Esophagus (tissue), 2 donors: ENCODE results near the gene PTPRM. TPM values are rescaled to one million over a fixed set of nuclear protein-coding genes. Genes with fewer than 3 reads are reported as not detected.

Source experiments
- H3K27ac ChIP-seq, 2 donors: one replicate each; pipeline ENCODE4 v1.5.1; 2013; ENCODE audit warnings: low read depth in 2 of 2, mild to moderate bottlenecking in 2 of 2, inconsistent platforms in 1 of 2, low read length in 1 of 2, moderate library complexity in 1 of 2
- H3K27me3 ChIP-seq, 2 donors: one replicate each; pipeline ENCODE4 v1.6.1; 2013; ENCODE audit warnings: low read length in 2 of 2, control low read depth in 1 of 2, mild to moderate bottlenecking in 1 of 2; ENCODE audit not compliant: insufficient read depth in 2 of 2, control insufficient read depth in 1 of 2
- H3K36me3 ChIP-seq, 2 donors: one replicate each; pipeline ENCODE4 v1.6.1; 2013; ENCODE audit warnings: low read length in 1 of 2; ENCODE audit not compliant: control insufficient read depth in 2 of 2, insufficient read depth in 2 of 2
- H3K4me1 ChIP-seq, 2 donors: one replicate each; pipeline ENCODE4 v1.6.1; 2013; ENCODE audit warnings: low read length in 1 of 2; ENCODE audit not compliant: control insufficient read depth in 2 of 2, insufficient read depth in 2 of 2
- H3K4me3 ChIP-seq, 2 donors: one replicate each; pipeline ENCODE4 v1.5.1; 2013; ENCODE audit warnings: low read length in 2 of 2, mild to moderate bottlenecking in 2 of 2, low read depth in 1 of 2, moderate library complexity in 1 of 2
- H3K9me3 ChIP-seq, 2 donors: one replicate each; pipeline ENCODE4 v1.6.1; 2013; ENCODE audit warnings: mild to moderate bottlenecking in 2 of 2, low read depth in 1 of 2, low read length in 1 of 2, moderate library complexity in 1 of 2; ENCODE audit not compliant: control insufficient read depth in 2 of 2, insufficient read depth in 1 of 2
- WGBS, 2 donors: extraction: QIAGEN DNeasy Blood & Tissue Kit; methylation state at CpG; one replicate each; pipeline ENCODE4 v1.1.7; 2013; 5-methylcytosine and 5-hydroxymethylcytosine counted together
- polyA plus RNA-seq, 2 donors: library from polyadenylated mRNA; stranded (reverse); fragments of 200-250 nt; gene quantifications; one replicate each; pipeline ENCODE4 v1.2.3, GENCODE V29; 2013
- donor health status: healthy with polysubstance abuse.
- donor health status: Bipolar disorder and iron deficiency.

The PTPRM gene
- polyA plus RNA-seq, 2 donors, result 6.3 to 10.4 TPM

- WGBS, 2 donors, result 56 to 73% methylated on average over 12 of the region's 12 CpGs
- Histone ChIP-seq H3K4me1 (no peaks in the 10 kb centered on the region), H3K4me3 (no peak overlapping the region), H3K27ac (no peak overlapping the region), H3K27me3 (no peaks in the 10 kb centered on the region), H3K36me3 (peaks cover 0 to 8% of the 10 kb centered on the region in 2 donors), H3K9me3 (no peaks in the 10 kb centered on the region)
Measured at GRCh38 chr18:8397034-8397433, 829.9 kb downstream of the PTPRM start.

DNA sequence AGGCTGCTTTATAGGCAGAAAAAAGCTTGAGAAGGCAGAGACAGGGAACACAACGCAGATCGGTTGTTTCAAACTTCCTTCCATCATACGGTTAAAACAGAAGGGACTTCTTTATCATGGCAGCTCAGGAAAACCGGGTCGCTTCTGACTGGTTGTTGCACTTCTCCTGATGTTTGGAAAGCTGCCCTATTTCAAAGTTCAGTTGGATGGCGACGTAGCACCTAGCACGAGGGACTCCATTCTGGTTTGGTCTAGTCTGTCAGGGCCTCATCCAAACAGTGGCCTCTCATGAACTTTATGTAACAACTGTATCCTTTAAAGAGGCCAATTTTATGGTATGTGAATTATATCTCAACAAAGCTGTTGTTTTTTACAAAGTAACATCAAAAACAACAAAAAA, 832.0 kb downstream of the PTPRM start:
- peaks cover 0 to 6% of the 10 kb centered on the region in 2 donors for H3K36me3 ChIP-seq
- no peak overlapping the region for H3K4me3 ChIP-seq
- no peaks in the 10 kb centered on the region for H3K27me3 ChIP-seq
- 78 to 89% methylated on average over 8 of the region's 8 CpGs for WGBS, 2 donors
- no peaks in the 10 kb centered on the region for H3K4me1 ChIP-seq
- no peaks in the 10 kb centered on the region for H3K9me3 ChIP-seq
- no peak overlapping the region for H3K27ac ChIP-seq

DNA sequence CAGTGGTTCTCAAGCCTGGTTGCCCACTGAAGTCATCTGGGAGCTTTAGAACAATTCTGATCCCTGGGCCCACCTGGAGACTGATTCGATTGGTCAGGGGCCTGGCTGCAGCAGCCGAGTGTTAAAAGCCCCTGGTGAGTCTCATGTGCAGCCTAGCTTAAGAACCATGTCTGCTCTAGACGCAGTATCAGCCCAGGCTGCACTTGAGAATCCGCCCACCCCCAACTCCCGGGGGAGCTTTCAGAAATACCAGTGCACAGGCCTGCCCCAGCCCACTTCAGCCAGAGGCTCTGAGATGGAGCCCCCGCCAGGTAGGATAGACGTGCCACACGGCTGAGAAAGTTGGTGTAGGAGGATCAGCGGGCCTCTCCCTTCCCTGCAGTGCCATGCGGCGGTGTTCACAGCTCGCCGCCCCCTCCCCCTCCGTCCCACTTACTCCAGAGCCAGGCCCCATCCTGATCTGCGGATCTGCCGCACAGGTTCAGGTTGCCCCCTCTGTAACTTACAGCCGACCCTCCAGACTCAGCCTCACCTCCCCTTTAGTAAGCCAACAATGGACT, 833.2 kb downstream of the PTPRM start:
- Histone ChIP-seq H3K27ac (no peak overlapping the region), H3K36me3 (peaks cover 0 to 3% of the 10 kb centered on the region in 2 donors), H3K4me3 (no peak overlapping the region), H3K4me1 (no peaks in the 10 kb centered on the region), H3K27me3 (no peaks in the 10 kb centered on the region), H3K9me3 (no peaks in the 10 kb centered on the region)
- WGBS, 2 donors, result 91% methylated on average over 17 of the region's 17 CpGs

DNA sequence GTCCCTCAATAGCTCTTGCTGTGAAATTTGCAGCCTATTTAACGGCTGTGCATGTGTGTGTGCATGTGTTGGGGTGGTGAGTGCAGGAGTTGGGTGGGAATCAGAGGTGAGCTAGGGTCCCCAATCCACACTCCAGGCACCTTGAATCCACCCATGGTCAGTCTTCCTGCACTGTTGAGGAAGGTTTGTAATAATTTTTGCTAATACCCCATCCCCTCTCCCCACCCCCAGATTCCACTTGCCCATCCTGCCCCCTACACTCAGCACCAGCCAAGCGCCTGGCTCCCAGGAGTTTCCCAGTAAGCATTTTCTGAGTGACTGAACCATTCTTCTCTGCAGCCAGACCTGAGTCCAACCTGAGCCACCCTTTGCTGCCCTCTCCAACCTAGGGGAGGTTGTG, 833.7 kb downstream of the PTPRM start:
- Histone ChIP-seq H3K27ac (no peak overlapping the region), H3K4me3 (no peak overlapping the region), H3K4me1 (no peaks in the 10 kb centered on the region), H3K27me3 (no peaks in the 10 kb centered on the region), H3K36me3 (peaks cover 0 to 3% of the 10 kb centered on the region in 2 donors), H3K9me3 (no peaks in the 10 kb centered on the region)
- 67 to 68% methylated on average over 2 of the region's 2 CpGs for WGBS, 2 donors

GRCh38 chr18:8401606-8402005, 834.5 kb downstream of the PTPRM start:
- Histone ChIP-seq H3K4me3 (no peak overlapping the region), H3K27me3 (no peaks in the 10 kb centered on the region), H3K36me3 (peaks cover 0 to 3% of the 10 kb centered on the region in 2 donors), H3K27ac (no peak overlapping the region), H3K9me3 (no peaks in the 10 kb centered on the region), H3K4me1 (no peaks in the 10 kb centered on the region)
- 94 to 95% methylated on average over 17 of the region's 17 CpGs for WGBS, 2 donors

GRCh38 chr18:8402237-8402636, 835.1 kb downstream of the PTPRM start:
- Histone ChIP-seq H3K27ac (no peak overlapping the region), H3K4me1 (no peaks in the 10 kb centered on the region), H3K9me3 (no peaks in the 10 kb centered on the region), H3K27me3 (no peaks in the 10 kb centered on the region), H3K36me3 (peaks cover 0 to 3% of the 10 kb centered on the region in 2 donors), H3K4me3 (no peak overlapping the region)
- WGBS, 2 donors, result 85 to 95% methylated on average over 4 of the region's 4 CpGs

- H3K9me3 ChIP-seq, result no peaks in the 10 kb centered on the region
- 92 to 93% methylated on average over 2 of the region's 2 CpGs for WGBS, 2 donors
- no peaks in the 10 kb centered on the region for H3K36me3 ChIP-seq
Measured at GRCh38 chr18:8403713-8404112, 836.6 kb downstream of the PTPRM start.

DNA sequence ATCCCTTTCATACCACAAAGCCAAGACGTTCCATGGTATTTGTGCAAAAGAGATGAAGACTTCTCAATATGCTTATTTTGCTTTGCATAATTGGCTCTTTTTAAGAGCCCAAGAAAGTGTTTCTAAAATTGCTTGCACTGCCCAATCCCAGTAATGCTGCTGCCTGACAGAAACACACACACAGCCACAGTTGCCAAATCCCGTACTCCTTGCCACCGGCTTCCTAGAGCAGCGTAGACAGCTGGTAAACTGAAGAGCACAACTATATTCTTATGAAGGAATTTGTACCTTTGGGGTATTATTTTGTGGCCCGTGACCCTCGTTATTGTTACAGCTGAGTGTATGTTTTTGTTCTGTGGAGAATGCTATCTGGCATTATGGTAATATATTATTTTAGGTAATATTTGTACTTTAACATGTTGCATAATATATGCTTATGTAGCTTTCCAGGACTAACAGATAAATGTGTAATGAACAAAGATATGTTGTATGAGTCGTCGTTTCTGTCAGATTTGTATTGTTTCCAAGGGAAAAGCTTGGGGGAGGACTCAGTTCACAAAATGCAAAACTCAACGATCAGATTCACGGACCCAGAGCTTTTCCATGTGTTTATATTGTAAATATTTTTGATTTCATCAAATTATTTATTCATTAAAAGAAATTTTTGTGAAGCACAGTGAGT, 839.2 kb downstream of the PTPRM start:
- Histone ChIP-seq H3K4me1 (no peaks in the 10 kb centered on the region), H3K27me3 (no peaks in the 10 kb centered on the region), H3K4me3 (no peak overlapping the region), H3K9me3 (no peaks in the 10 kb centered on the region), H3K27ac (no peak overlapping the region), H3K36me3 (no peaks in the 10 kb centered on the region)
- WGBS, 2 donors, result 72 to 81% methylated on average over 10 of the region's 10 CpGs

More at GRCh38 chr18:8403713-8404112, 836.6 kb downstream of the PTPRM start:
- no peak overlapping the region for H3K27ac ChIP-seq
- no peaks in the 10 kb centered on the region for H3K4me1 ChIP-seq
- H3K27me3 ChIP-seq, result no peaks in the 10 kb centered on the region
- no peak overlapping the region for H3K4me3 ChIP-seq

DNA sequence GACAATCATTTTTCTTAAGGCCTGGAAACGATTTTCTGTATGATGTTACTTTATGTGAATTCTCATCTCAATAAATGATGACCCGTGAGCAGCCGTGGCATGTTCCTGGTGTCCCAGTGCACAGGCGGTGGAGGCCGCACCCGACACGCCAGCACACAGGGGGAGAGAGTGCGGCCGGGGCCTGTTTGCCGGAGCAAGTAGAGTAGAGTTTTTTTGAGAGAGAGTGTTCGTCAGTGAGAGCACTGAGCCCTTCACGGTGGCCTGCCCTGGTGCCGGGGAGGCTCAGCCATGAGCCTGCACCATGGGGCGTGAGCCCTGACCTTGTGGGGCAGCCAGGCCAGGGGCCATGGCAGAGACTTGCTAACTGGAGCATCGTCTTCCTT, 839.7 kb downstream of the PTPRM start:
- no peaks in the 10 kb centered on the region for H3K4me1 ChIP-seq
- 84 to 86% methylated on average over 15 of the region's 15 CpGs for WGBS, 2 donors
- no peak overlapping the region for H3K4me3 ChIP-seq
- no peaks in the 10 kb centered on the region for H3K27me3 ChIP-seq
- H3K9me3 ChIP-seq, result peaks cover 0 to under 1% of the 10 kb centered on the region in 2 donors
- H3K36me3 ChIP-seq, result no peaks in the 10 kb centered on the region
- no peak overlapping the region for H3K27ac ChIP-seq

DNA sequence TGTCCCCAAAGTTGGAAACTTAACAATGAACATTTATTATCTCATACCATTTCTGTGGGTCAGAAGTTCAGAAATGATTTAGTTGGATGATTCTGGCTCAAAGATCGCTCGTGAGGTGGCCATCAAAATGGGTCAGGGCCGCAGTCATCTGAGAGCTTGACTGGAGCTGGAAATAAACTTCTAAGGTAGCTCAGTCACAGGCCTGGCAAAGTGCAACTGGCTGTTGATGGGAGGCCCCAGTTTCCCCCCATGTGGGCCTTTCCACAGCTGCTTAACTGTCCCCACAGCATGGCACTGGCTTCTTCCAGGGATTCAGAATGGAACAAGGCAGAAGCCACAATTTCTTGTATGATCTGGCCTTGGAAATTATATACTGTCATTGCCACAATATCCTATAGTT, 842.0 kb downstream of the PTPRM start:
- WGBS, 2 donors, result 97% methylated on average over 3 of the region's 3 CpGs
- no peak overlapping the region for H3K4me3 ChIP-seq
- no peaks in the 10 kb centered on the region for H3K27me3 ChIP-seq
- H3K27ac ChIP-seq, result no peak overlapping the region
- H3K4me1 ChIP-seq, result no peaks in the 10 kb centered on the region
- peaks cover 4 to 5% of the 10 kb centered on the region in 2 donors for H3K9me3 ChIP-seq
- no peaks in the 10 kb centered on the region for H3K36me3 ChIP-seq
